ENCODE results near the gene SMARCA2.

Gene SMARCA2

GRCh38 chr9:2015581-2016407 lies 647 bp downstream of the SMARCA2 start:
- FAIRE-seq (no peak), DNase-seq (ENCODE audit: low spot score) (peak; percentile 14)

DNA sequence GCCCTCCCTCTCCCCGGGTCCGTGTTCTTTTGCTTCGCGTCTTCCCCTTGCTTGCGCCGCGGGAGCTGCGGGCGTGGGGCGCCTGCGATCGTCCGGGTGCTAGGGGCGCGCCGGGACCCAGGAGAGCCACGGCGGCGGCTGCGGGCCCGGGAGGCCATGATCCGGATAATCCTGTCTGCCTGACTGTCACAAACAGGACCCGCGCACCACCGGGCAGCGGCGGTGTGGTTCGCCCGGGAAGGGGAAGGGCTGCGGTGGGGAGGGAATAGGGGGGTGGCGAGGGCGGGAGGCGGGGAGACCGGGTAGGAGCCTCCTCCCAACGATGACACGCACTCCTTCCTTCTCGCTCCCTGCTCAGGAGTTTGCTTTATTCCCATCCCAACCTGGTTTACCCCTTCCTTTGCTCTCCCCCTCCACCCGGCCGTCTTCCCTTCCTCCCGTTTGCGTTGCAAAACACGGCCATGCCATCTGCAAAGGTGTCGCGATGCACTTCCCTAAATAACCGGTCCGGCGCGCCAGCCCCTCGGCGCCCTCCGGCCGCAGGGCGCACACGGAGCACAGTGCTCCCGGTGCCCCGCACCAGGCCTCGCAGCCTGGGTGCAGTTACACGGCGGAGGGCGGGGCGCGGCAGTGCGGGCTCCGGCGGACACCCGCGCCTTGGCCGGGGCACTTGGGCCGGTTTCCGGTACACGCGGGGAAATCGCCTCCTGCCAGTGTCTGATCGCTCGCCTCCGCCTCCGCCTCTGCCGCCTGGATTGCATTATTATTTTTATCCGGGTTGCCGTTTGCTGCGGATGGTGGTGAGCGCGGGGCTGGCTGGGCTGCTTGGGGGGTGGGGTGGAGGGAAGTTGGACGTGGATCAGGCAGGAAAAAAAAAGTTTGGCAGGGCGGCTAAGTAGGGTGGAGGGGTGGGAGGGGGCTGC lies 1.5 kb downstream of the SMARCA2 start:
- FAIRE-seq (no peak), DNase-seq (ENCODE audit: low spot score) (peak; percentile 70)

GRCh38 chr9:2017331-2018161 lies 2.4 kb downstream of the SMARCA2 start:
- DNase-seq (ENCODE audit: low spot score) (peak; percentile 44), FAIRE-seq (no peak)

DNA sequence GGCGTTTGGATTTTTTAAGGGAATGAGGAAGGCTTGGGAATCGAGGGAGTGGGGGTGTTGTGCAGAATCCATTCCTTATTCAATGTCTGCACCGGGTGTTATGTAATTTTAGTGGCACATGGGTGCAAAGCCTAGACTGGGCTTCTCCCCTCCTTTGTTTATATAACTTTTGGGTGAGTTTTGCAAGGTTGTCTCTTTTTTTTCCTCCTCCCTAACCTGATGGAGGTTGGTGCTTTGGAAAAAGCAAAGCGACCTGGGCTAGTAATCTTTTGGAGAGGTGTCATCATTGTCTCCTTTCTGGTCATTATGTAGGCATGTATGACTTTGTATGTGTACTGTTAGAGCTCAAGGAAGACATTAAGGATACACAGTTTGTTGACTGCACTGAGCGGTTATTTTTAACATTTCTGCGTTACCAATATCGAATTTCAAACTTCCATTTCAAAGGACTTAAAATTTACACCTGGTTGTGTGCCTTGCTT lies 3.1 kb downstream of the SMARCA2 start:
- DNase-seq (ENCODE audit: low spot score) (no peak), FAIRE-seq (no peak)

DNA sequence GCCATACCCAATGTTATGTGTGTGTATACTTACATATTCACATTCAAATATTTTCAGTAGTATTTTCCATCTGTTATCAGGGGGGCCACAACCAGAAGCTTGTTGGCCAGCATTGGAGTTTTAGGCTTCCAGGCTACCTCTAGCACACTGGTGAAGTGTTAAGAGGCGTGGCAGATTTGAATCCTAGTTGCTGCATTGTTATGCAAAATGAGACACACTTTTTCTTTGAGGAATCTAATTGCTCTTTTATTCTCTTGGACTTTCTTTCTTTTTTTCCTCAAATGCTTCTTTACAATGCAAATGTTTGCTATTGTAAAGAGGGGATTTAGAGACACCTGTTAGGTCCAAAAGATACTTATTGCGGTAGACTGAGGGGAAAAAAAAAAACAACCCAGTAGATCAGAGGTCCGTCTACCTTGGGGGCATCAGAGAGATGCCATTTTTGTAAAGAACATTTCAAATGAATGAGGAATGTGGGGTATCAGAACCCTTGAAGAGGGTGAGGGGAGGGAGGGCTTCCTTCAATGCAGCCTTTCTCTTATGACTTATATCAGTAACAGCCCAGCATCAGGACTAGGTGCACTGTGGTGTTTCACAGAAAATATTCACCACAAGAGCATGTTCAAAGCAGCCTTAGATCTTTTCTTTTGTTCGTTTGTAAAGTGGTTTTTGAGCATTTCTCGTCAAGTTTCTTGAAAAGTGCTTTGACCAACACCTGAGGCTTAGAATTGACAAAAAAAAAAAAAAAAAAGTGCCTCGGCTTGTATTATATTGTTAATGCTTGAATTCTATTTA lies 3.8 kb downstream of the SMARCA2 start:
- DNase-seq (ENCODE audit: low spot score) (no peak), FAIRE-seq (no peak)

GRCh38 chr9:2019723-2020122 lies 4.6 kb downstream of the SMARCA2 start:
- DNase-seq (ENCODE audit: low spot score) (no peak), FAIRE-seq (no peak)

DNA sequence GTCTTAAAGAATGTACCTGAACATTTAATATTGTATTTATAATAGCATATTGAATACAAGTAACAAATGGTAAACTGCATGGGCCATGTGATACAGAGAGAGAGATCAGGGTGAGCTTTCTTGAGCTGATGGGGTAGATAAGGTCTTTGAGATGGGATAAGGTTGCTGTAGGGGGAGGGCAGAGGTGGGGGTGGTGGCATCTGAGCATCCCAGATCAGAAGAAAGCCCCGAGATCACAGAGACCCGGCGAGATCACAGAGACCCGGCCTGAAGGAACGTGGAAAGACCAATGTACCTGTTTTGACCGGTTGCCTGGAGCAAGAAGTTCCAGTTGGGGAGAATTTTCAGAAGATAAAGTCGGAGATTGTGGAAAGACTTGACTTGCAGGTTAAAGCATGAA lies 6.6 kb downstream of the SMARCA2 start:
- DNase-seq (ENCODE audit: low spot score) = no peak
- FAIRE-seq = no peak

DNA sequence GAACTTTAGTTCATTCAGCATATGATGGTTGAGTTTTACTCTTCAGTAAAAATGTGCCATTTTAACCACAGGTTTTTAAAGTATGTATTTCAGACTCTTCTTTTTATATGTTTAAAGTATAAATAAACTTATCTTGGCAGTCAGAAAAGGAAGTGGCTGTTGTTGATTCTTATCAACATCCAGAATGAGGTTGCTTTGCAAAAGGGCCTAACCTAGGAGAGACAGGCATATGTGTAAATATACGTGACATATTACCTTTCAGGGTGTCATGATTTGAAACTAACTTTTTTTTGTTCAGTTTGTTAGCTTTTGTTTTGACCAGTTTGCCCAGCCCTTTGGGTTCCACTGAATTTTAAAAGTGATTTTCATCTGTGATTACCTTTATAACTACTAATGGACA lies 7.4 kb downstream of the SMARCA2 start:
- FAIRE-seq (no peak), DNase-seq (ENCODE audit: low spot score) (no peak)

- DNase-seq (ENCODE audit: low spot score) (no peak), FAIRE-seq (no peak)
Measured at GRCh38 chr9:2023042-2023441, 7.9 kb downstream of the SMARCA2 start.

DNA sequence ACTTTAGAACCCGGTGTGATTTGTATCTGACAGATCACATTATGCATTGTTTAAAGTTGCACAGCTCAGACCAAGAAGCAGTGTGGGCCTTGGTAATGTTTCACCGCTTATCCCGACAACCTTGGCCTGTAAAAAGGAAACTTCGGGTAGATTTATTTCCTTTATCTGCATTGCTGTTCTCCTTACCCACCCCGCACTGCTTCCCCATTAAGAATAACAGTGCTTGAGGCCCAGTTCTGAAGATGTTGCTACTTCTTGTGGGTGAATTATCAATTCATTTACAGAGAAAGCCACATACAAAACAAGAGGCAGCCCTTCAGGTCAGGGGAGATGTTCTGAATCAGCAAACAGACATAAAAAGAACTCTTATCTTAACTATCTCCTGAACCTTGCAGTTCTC lies 8.4 kb downstream of the SMARCA2 start:
- DNase-seq (ENCODE audit: low spot score) = no peak
- FAIRE-seq = no peak

DNA sequence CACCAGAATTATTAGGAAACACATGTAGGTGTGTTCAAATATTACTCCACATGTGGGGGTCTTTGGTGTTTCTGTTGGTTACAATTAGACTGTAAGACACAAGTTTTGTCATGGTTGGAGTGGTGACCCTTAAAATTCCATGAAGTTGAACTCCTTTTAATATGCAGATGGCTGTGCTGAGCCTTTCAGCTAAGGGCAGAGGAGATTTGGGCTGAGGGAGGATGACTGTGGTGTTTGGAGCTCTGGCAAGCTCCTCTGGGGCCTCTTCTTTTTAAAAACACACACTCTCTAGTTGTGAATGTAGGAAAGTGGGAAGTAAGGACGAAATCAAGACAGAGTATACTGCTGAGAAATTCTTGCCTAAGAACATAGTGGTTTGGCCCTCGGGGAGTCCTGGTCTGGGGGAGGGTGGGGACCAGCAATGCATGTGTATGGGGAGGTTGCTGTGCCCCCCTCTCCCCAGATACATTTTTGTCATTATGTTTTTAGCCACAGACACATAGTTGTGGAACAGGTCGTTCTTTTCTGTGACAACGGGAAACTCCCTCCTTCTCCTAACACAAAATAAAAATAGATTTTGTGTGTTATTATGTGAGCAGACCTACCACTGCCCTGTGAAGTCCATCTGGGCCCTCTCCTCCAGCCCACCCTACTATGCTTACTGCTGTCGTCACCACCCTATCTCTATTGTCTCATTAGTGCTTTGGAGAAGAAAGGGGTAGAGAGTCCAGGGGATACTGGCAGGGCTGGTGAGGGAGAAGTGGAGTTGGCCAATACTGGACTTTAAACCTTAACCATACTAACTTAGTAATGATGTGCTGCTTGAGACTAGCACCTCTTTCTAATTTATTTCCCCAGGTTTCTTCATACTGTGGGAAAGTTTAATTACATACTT lies 10.0 kb downstream of the SMARCA2 start:
- no peak for DNase-seq (ENCODE audit: low spot score)
- no peak for FAIRE-seq

GRCh38 chr9:2026220-2026997 lies 11.3 kb downstream of the SMARCA2 start:
- DNase-seq (ENCODE audit: low spot score) = no peak
- no peak for FAIRE-seq

DNA sequence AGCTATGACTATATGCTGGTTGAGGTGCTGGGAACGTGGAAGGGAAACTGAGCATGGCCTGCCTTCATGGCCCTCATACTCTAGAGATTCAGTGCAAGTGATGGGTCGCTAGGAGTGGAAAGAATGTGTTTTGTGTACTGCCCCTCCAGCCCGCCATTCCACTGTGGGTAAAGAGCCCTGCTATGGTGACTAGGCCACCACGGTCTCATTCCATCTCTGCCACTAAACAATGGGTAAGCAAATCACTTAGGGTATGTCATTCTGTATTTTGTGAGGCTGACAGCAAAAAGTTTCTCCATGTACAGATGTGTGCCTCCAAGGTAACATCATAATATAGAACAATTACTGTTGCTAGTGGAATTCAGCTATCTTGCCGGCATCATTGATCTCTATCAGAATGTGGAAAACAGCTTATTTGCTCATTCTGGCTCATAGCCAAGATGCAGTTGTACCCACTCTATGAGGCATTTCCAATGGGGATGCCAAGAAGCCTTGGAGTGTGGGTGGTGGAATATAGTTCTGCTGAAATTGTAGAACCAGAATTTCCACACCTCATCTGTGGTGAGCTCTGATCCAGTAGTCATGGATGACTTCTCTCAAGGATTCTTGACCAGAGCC lies 12.5 kb downstream of the SMARCA2 start:
- DNase-seq (ENCODE audit: low spot score) (no peak), FAIRE-seq (no peak)

- no peak for FAIRE-seq
- no peak for DNase-seq (ENCODE audit: low spot score)
Measured at GRCh38 chr9:2028888-2029287, 13.7 kb downstream of the SMARCA2 start.

DNA sequence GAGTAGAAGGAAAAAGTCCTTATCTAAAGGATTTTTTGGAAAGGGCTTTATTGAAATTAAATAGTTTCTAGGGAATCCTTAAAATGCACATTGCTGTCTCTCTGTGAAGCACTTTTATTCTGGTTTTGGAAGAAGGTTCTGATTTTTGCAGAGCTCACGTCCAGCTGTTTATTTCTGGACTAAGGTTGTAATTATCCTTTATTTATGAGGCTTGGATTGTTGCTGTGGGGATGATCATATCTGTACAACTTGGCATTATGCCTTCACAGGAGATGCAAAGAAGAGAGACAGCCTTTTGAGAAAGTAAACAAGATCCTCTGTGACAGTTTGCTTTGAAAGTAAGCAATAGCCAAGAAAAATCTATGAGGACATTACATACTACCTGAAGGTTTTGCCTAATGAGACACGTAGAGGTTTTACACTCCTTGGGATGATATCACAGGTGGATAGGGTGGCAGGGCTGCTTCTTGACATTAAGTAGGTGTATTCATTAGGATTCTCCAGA lies 14.6 kb downstream of the SMARCA2 start:
- FAIRE-seq = no peak
- DNase-seq (ENCODE audit: low spot score) = no peak

DNA sequence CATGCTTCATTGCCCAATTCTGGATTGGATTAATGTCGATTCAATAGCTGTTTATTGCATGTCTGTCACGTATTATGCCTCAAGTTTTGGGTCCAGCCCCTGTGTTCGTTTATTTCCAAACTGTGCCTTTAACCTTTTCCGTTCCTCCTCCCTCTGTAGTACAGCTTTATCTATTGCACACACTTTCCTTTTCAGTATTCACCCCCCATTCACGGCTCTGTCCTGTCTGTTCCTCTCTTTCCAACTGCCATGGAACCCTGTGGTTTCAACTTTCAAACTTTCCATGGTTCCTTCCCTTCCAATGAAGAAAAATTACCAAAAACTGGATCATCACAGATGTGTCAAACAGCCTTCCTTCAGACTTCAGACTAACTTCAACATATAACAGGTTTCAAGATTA lies 17.1 kb downstream of the SMARCA2 start:
- FAIRE-seq = no peak
- no peak for DNase-seq (ENCODE audit: low spot score)

- DNase-seq (ENCODE audit: low spot score) = no peak
- no peak for FAIRE-seq
Measured at GRCh38 chr9:2036844-2037243, 21.7 kb downstream of the SMARCA2 start.
